ENCODE results near the gene FAM13A. TPM values are rescaled to one million over a fixed set of nuclear protein-coding genes. Genes with fewer than 3 reads are reported as not detected.
"Not testable (repeated sequence)": the region's sequence is repeated elsewhere in the genome, so short reads cannot be mapped to it uniquely, and the experiment has no call there.

Gene FAM13A
- total and polyA plus RNA-seq, 2 experiments from 2014 or later, result 5.3 to 6.6 TPM

DNA sequence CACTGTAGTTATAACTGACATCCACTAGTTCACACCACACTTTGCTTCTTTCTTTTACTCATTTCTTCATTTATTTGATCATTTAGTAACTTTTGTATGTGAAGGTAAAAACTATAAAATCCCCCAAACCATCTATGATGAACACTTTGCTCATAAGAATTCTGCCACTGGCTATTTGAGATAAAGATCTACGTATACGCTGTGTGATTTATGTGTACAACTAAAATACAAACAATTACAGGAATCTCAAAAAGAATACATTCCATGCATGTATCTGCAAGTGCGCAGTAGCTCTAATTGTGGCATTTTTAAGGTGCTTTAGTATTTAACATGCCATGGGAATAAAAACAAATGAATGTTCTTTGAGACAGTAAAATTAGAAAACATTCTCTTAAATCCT, 202.5 kb downstream of the FAM13A start:
- Histone ChIP-seq H3K9me3 (ENCODE audit: low read depth) (no peaks in the 10 kb centered on the region), H3K27ac (no peak overlapping the region), H3K79me2 (ENCODE audit: insufficient read depth) (no peaks in the 10 kb centered on the region), H3K4me2 (ENCODE audit: unreplicated experiment) (no peak overlapping the region), H3K9me2 (ENCODE audit: insufficient read depth) (no peaks in the 10 kb centered on the region), H3K4me1 (ENCODE audit: insufficient read depth) (no peaks in the 10 kb centered on the region), H2AFZ (no peak overlapping the region), H3K9ac (no peak overlapping the region), H3K27me3 (replicated peaks; ENCODE audit: insufficient read depth) (no peaks in the 10 kb centered on the region), H3K36me3 (ENCODE audit: low read depth) (no peaks in the 10 kb centered on the region), H3K4me3 (no peak overlapping the region), H3F3A (ENCODE audit: insufficient read depth) (no peaks in the 10 kb centered on the region), H4K20me1 (ENCODE audit: insufficient read depth) (no peaks in the 10 kb centered on the region)
- in situ Hi-C loops (cut with MboI), result no loop called here
- DNase-seq, result no peak
- no peak for TF ChIP-seq EZH2phosphoT487 (IDR thresholded peaks at IDR 0.05; ENCODE audit: insufficient read depth, low read depth)
- no peak for TF ChIP-seq EZH2 (IDR thresholded peaks at IDR 0.05; ENCODE audit: insufficient read depth, poor library complexity, severe bottlenecking)
- 96 to 97% methylated on average over 3 of the region's 3 CpGs for WGBS, 2 experiments (ENCODE audit: low coverage in 1 of 2, low lambda C conversion rate in 2 of 2, missing lambda C conversion rate in 2 of 2)

DNA sequence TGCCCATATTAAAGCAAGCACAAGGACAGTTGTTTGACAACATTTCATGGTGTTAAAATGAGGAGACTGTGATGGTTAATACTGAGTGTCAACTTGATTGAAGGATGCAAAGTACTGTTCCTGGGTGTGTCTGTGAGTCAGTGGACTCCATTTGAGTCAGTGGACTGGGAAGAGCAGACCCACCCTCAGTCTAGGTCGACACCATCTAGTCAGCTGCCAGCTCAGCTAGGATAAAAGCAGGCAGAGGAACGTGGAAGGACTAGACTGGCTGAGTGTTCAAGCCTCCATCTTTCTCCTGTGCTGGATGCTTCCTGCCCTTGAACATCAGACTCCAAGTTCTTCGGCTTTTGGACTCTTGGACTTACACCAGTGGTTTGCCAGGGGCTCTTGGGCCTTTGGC, 203.4 kb downstream of the FAM13A start:
- H3K27me3 ChIP-seq (replicated peaks; ENCODE audit: insufficient read depth); H4K20me1 ChIP-seq (ENCODE audit: insufficient read depth); H2AFZ ChIP-seq; H3K27ac ChIP-seq; DNase-seq; in situ Hi-C loops (cut with MboI); H3K36me3 ChIP-seq (ENCODE audit: low read depth); H3K4me2 ChIP-seq (ENCODE audit: unreplicated experiment); H3K4me1 ChIP-seq (ENCODE audit: insufficient read depth); H3K4me3 ChIP-seq; H3K9me3 ChIP-seq (ENCODE audit: low read depth); H3K79me2 ChIP-seq (ENCODE audit: insufficient read depth); H3K9me2 ChIP-seq (ENCODE audit: insufficient read depth); H3F3A ChIP-seq (ENCODE audit: insufficient read depth); H3K9ac ChIP-seq: not testable (repeated sequence)
- 91 to 98% methylated on average over 3 of the region's 3 CpGs for WGBS, 2 experiments (ENCODE audit: low coverage in 1 of 2, low lambda C conversion rate in 2 of 2, missing lambda C conversion rate in 2 of 2)

DNA sequence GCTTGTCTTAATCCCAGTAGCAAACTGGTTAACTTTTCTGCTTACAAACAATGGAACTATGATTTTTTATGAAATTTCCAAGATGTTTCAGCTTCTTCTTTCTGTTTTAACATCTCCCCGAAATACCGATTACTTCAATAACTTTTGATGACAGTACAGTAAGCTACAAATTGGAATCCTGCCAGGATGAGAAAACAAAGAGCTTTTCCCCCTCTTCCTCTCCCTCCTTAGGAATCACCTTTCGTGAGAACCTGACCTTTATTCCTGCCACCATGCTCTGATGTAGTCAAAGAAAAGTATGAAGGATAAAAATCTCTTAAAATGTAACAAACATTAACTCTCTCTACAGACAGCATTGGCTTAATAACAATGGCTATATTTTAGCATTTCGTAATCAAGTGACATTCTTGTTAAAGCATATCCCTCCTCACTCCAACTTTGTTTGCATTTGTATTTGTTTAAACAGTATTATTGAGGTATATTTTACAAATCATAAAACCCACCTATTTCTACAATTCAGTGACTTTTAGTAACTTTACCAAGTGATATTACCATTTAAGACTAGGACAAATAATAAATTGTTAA, 210.7 kb downstream of the FAM13A start:
- H3K79me2 ChIP-seq (ENCODE audit: insufficient read depth), result no peaks in the 10 kb centered on the region
- no peak overlapping the region for H3K27ac ChIP-seq
- peaks cover 9% of the 10 kb centered on the region; the same call in 1 of the 2 replicates for H3K4me1 ChIP-seq (ENCODE audit: insufficient read depth)
- no peak overlapping the region for H2AFZ ChIP-seq
- in situ Hi-C loops (cut with MboI), result no loop called here
- H3K9me3 ChIP-seq (ENCODE audit: low read depth), result no peaks in the 10 kb centered on the region
- no peaks in the 10 kb centered on the region for H3K9me2 ChIP-seq (ENCODE audit: insufficient read depth)
- TF ChIP-seq EZH2 (IDR thresholded peaks at IDR 0.05; ENCODE audit: insufficient read depth, poor library complexity, severe bottlenecking) (no peak), EZH2phosphoT487 (IDR thresholded peaks at IDR 0.05; ENCODE audit: insufficient read depth, low read depth) (no peak)
- WGBS, 2 experiments (ENCODE audit: low coverage in 1 of 2, low lambda C conversion rate in 2 of 2, missing lambda C conversion rate in 2 of 2), result 96 to 98% methylated on average over 4 of the region's 4 CpGs
- no peak overlapping the region for H3K9ac ChIP-seq
- no peaks in the 10 kb centered on the region for H3K27me3 ChIP-seq (replicated peaks; ENCODE audit: insufficient read depth)
- H4K20me1 ChIP-seq (ENCODE audit: insufficient read depth), result no peaks in the 10 kb centered on the region
- H3K4me2 ChIP-seq (ENCODE audit: unreplicated experiment), result no peak overlapping the region
- H3K36me3 ChIP-seq (ENCODE audit: low read depth), result no peaks in the 10 kb centered on the region
- no peak overlapping the region for H3K4me3 ChIP-seq
- no peak for DNase-seq
- H3F3A ChIP-seq (ENCODE audit: insufficient read depth), result 0 out of 2 replicates have a peak, but pooled peaks cover 4% of the 10 kb centered on the region

DNA sequence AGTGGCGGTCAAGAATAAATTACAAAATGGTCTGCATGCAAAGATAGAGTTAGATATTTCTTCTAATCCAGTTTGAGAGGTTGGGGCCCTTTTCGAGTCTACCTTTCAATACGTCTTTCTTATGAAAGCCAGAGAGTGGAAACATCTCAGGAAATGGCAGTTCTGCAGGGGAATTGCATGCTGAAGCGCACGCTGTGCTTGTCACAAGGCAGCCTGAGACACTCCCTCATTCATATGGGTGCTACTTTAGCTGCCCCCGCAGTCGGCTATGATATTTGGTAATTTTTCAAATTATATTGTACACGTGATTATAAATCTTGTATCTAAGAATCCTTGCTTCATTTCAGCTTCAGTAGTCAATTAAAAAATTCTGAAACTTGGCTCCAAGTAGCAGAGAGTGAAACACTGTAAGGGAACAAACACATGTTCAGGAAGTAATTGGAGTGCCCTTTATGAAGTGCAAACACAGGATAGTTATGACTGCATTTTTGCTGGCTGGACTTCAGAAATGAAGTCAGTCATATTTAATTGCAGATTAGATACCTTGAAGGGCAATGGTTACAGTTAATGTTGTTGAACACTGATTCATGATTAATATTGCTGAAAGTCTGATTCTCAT, 213.8 kb downstream of the FAM13A start:
- no peaks in the 10 kb centered on the region for H3K27me3 ChIP-seq (replicated peaks; ENCODE audit: insufficient read depth)
- H3K4me3 ChIP-seq, result no peak overlapping the region
- no peak for TF ChIP-seq EZH2phosphoT487 (IDR thresholded peaks at IDR 0.05; ENCODE audit: insufficient read depth, low read depth)
- no peak for TF ChIP-seq EZH2 (IDR thresholded peaks at IDR 0.05; ENCODE audit: insufficient read depth, poor library complexity, severe bottlenecking)
- H2AFZ ChIP-seq, result no peak overlapping the region
- peak; percentile 27 for DNase-seq
- H4K20me1 ChIP-seq (ENCODE audit: insufficient read depth), result no peaks in the 10 kb centered on the region
- no peaks in the 10 kb centered on the region for H3K9me3 ChIP-seq (ENCODE audit: low read depth)
- H3F3A ChIP-seq (ENCODE audit: insufficient read depth), result 0 out of 2 replicates have a peak, but pooled peaks cover 4% of the 10 kb centered on the region
- H3K9ac ChIP-seq, result no peak overlapping the region
- in situ Hi-C loops (cut with MboI), result no loop called here
- H3K27ac ChIP-seq, result no peak overlapping the region
- no peak overlapping the region for H3K4me2 ChIP-seq (ENCODE audit: unreplicated experiment)
- H3K9me2 ChIP-seq (ENCODE audit: insufficient read depth), result no peaks in the 10 kb centered on the region
- H3K79me2 ChIP-seq (ENCODE audit: insufficient read depth), result no peaks in the 10 kb centered on the region
- 44 to 45% methylated on average over 8 of the region's 8 CpGs for WGBS, 2 experiments (ENCODE audit: low coverage in 1 of 2, low lambda C conversion rate in 2 of 2, missing lambda C conversion rate in 2 of 2)
- peaks cover 9% of the 10 kb centered on the region; the same call in 1 of the 2 replicates for H3K4me1 ChIP-seq (ENCODE audit: insufficient read depth)
- no peaks in the 10 kb centered on the region for H3K36me3 ChIP-seq (ENCODE audit: low read depth)
